ENCODE measurements around the gene WSB1. TPM values are rescaled to one million over a fixed set of nuclear protein-coding genes. Genes with fewer than 3 reads are reported as not detected.
A peak's percentile ranks its signal among the peaks of the same experiment; 100 is the strongest.

WSB1 gene
- polyA plus RNA-seq, 3 donors = 175 to 234 (median 205) TPM

DNA sequence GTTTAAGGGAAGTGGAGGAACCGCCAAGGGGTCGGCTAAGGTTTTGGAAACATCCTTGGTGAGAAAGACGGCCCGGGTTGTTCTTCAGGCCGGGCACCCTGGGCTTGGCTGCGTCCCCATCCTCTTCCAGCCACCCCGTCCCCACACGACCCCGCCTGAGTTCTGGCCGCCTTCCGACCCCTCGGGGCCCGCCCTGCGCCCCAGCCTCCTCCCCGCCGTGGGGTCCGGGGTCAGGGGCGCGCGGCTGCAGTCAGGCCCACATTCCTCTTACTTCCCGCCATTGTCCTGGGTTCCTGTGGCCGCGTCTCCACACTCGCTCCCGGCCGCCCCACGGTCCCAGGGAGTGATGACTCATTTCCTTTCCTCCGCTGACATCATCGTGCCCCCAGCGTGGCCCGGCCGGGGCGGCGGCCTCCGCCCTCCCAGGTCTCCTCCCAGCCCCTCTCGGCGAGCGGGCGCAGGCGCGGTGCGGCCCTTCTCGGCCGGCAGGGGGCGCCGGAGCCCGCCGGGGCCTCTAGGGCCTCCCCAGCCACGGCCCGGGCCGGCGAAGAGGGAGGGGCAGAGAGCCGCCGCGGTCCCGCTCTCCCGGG is 59.6 kb downstream of the WSB1 start:
- DNase-seq (ENCODE audit: low read depth in 3 of 3, low spot score in 2 of 3) = peak in 2 of 3 donors; percentile 80 to 82

GRCh38 chr17:27354051-27354490 is 60.2 kb downstream of the WSB1 start:
- no peak for DNase-seq (ENCODE audit: low read depth in 3 of 3, low spot score in 2 of 3)

DNA sequence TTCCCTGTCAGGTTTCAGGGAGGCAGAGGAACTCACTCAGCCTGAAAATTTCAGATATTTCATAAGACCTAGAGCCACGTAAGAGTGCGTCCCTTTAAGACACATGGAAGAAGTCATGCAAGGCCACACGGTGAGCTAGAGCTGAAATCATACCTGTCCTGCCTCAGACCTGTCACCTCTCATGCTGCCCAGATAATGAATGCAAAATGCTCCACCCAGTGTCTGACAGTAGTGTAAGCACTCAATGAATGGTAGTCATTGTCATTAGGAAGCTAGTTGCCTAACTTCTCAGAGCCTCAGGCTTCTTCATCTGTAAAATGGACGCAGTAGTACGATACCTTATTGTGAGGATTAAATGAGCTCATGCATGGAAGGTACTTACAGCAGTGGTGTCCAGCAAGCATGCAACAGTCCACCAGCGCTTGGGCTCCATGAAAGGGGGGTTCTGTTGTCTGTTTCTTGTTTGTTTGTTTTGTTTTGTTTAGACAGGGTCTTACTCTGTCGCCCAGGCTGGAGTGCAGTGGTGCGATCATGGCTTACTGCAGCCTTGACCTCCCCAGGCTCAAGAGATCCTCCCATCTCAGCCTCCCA is 60.7 kb downstream of the WSB1 start:
- no peak for DNase-seq (ENCODE audit: low read depth in 3 of 3, low spot score in 2 of 3)

- DNase-seq (ENCODE audit: low read depth in 3 of 3, low spot score in 2 of 3) = no peak
Measured at GRCh38 chr17:27355419-27355818, 61.5 kb downstream of the WSB1 start.

DNA sequence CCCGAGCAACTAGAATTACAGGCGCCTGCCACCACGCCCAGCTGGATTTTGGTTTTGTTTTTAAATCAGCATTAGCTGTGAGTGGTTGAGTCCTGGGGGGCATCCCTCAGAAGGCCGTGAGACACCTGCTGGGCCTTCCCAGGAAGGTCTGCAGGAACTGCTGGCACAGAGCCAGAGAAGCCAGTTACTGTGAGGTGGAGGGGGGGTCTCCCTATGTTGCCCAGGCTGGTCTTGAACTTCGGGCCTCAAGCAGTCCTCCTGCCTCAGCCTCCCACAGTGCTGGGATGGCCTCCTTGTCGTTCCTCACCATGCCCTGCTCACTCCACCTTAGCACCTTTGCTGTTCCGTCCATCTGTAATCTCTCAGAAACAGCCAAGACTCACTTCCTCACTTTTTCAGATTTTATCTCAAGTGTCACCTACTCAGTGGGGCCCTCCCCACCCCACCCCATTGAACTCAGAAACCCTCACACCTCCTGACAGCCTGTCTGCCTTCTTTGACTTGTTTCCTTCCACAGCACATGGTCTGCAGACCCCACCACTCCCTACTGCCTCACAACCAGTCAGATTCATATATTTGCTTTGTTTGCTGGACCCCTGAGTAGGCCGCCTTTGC is 62.3 kb downstream of the WSB1 start:
- DNase-seq (ENCODE audit: low read depth in 3 of 3, low spot score in 2 of 3) = no peak

DNA sequence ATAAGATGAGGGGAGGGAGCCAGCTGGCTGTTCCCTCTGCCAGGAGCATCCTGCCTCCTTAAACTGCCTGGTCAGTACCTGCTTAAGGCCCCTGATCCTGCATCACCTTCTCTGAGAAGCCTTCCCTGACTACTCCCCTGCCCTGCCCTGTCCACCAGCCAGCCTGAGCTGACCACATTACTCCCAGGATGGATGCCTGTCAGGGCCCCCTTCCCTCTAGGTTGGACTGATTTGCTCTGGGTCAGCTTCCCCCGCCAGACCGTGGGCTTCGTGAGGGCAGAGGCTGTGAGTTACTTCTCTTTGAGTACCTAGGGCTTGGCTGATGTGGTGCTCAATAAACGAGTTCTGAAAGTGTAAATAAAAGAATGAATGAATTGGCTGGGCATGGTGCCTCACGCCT is 63.3 kb downstream of the WSB1 start:
- DNase-seq (ENCODE audit: low read depth in 3 of 3, low spot score in 2 of 3) = no peak

DNA sequence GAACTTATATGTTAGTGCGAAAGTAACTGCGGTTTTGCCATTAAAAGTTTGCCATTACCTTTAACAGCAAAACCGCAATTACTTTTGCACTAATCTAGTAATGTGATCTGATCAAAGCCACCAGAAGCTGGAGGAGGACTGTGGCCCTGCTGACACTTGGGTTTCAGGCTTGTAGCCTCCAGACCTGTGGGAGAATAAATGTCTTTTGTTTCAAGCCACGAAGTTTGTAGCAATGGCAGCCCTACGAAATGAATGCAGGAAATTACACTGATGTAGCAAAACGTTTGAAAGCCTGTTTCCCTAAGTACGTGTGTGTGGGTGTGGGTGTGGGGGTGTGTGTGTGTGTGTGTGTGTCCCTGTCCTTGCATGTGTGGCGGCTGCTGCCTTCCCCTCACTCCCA is 66.6 kb downstream of the WSB1 start:
- no peak for DNase-seq (ENCODE audit: low read depth in 3 of 3, low spot score in 2 of 3)

DNA sequence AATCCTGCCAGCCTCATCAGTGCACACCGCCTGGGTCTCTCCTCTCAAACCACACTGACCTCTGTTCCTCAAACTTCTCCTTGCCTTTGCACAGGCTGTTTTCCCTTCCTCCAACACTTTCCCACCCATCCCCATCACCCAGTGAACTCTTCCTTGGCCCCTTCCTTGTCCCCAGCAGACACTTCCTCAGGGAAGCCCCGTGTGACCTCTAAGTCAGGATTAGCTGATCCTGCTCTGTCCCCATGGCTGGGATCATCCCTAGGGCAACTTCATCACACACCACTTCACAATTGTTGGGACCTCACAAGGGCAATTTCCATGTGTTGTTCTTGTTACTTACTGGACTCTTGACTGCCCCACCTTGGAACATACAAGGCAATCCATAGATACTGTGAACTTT is 67.8 kb downstream of the WSB1 start:
- DNase-seq (ENCODE audit: low read depth in 3 of 3, low spot score in 2 of 3) = no peak

DNA sequence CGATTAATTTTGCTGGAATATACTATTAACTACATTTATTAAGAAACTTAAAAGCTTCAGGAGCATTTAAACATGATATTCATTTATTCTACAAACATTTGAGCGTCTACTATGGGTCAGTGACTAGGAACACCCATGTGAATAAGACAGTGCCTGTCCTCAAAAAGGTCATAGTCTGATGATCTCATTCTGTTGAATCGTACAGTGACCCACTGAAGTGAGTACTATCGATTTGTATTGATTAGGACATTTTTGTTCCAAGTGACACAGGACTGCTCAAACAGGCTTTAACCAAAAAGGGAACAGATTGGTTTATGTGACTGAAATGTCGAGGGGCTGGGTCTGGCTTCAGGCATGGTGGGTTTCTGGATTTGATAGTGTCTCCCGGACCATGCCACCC is 68.6 kb downstream of the WSB1 start:
- no peak for DNase-seq (ENCODE audit: low read depth in 3 of 3, low spot score in 2 of 3)

DNA sequence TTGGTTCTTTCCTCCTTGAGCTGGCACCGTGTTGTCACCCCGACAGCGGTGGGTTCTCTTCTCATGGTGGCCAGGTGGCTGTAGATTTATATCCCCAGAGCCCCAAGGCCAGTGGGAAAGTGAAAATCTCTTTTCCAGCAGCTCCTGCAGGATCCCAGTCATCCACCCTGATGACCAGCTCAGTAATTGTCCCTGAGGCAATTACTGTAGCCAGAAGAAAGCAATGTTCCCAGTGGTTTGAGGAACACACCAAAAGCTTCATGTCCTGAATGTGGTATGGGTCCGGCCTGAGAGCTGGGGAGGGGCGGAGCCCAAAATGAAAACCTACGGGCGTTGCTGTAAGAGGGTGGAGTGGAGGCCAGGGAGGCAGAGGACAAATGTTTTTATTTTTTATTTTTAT is 69.0 kb downstream of the WSB1 start:
- no peak for DNase-seq (ENCODE audit: low read depth in 3 of 3, low spot score in 2 of 3)

DNA sequence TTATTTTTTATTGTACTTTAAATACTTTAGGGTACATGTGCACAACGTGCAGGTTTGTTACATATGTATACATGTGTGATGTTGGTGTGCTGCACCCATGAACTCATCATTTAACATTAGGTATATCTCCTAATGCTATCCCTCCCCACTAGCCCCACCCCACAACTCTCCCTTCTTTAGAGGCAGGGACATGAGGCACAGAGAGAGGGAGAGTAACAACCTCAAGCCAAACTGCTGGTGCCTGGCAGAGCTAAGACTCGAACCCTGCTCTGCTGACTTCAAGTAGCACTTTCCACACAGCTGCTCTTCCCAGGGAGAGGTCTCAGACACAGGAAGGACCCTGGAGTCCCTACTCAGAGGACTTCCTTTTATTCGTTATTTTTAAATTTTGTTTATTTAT is 69.4 kb downstream of the WSB1 start:
- DNase-seq (ENCODE audit: low read depth in 3 of 3, low spot score in 2 of 3) = no peak

Other genes with a start within 250 kb of the WSB1 start
- 10 to 100 TPM; 35.8 to 42.9 (median 41.6) TPM for gene KSR1, start 162.3 kb downstream of the WSB1 start, polyA plus RNA-seq (ENCODE audit: insufficient read length in 3 of 3)